ENCODE results near the gene FLNA. TPM values are rescaled to one million over a fixed set of nuclear protein-coding genes. Genes with fewer than 3 reads are reported as not detected.

FLNA gene
- total and polyA plus RNA-seq, 10 of the 15 experiments (the other 5 are each of a cell fraction or from before 2014, with no cell fraction given), result 5.1 to 643 (median 171) TPM

- TF ChIP-seq CUX1 (IDR thresholded peaks at IDR 0.05; ENCODE audit: insufficient replicate concordance, low read depth, low read length) (no peak), HDGF (IDR thresholded peaks at IDR 0.05) (peak; percentile 67; the same call in 1 of the 2 replicates), SRF (IDR thresholded peaks at IDR 0.05; ENCODE audit: low read depth in 2 of 2, low read length in 2 of 2) (no peak), LARP7 (IDR thresholded peaks at IDR 0.05) (no peak)
Observed at GRCh38 chrX:154411981-154412340, 37.5 kb upstream of the FLNA start (continued).

GRCh38 chrX:154409222-154409871 lies 34.9 kb upstream of the FLNA start, which contains the start of gene DNASE1L1:
TSS of gene DNASE1L1 (minus strand) at chrX:154409254. CDS start at chrX:154405568, 3,686 bp downstream.
- ATAC-seq (no peak), FAIRE-seq (no peak), DNase-seq (ENCODE audit: low read depth, low spot score) (no peak)
- in situ Hi-C loops (cut with MboI) (no loop called here), intact Hi-C loops (cut with micrococcal nuclease; ENCODE audit: unreplicated experiment) (no loop called here)
- Histone ChIP-seq H3K27me3 (replicated peaks in 1 of 2; ENCODE audit: control insufficient read depth in 2 of 2, insufficient read depth in 2 of 2, low read length in 1 of 2) (no peaks in the 10 kb centered on the region), H3K79me2 (ENCODE audit: control insufficient read depth, insufficient read depth, low read length) (peaks cover 7% of the 10 kb centered on the region), H3K9ac (ENCODE audit: control insufficient read depth, insufficient read depth, low read length) (no peak within 1 kb of the TSS), H3K9me3 (replicated peaks; ENCODE audit: control insufficient read depth, insufficient read depth, low read length) (no peaks in the 10 kb centered on the region; the same call in 2 of the 3 replicates), H3K4me2 (ENCODE audit: control insufficient read depth, insufficient read depth) (peak within 1 kb of the TSS; percentile 33; the same call in 1 of the 2 replicates), H2AFZ (ENCODE audit: control insufficient read depth, low read depth, low read length) (no peak within 1 kb of the TSS), H4K20me1 (ENCODE audit: control insufficient read depth, insufficient read depth) (no peaks in the 10 kb centered on the region), H3K4me3 (no peak within 1 kb of the TSS), H3K27ac (ENCODE audit: control insufficient read depth, insufficient read depth) (no peak within 1 kb of the TSS), H3K36me3 (ENCODE audit: control insufficient read depth in 2 of 2, insufficient read depth in 2 of 2, low read length in 1 of 2) (no peaks in the 10 kb centered on the region), H3K4me1 (ENCODE audit: control insufficient read depth, insufficient read depth, low read length) (no peaks in the 10 kb centered on the region)
- POLR2A ChIA-PET, result interaction anchor here (0.6 to 4.6 kb wide), 4 partner anchors 9 to 19 kb away, joined by 3 to 32 read pairs (median 12); partner anchors contain the start of genes ATP6AP1 and RPL10
- RAD21 ChIA-PET (ENCODE audit: unreplicated experiment), result no interaction called here
- no TSS peak for BruUV-seq (replicated peaks)
- 17% methylated on average over 24 of the region's 26 CpGs for WGBS (ENCODE audit: insufficient coverage, insufficient replicate concordance, low lambda C conversion rate, missing lambda C conversion rate)
- SMC1A ChIA-PET (ENCODE audit: uncharacterized antibody, unreplicated experiment), result no interaction called here
- CTCF ChIA-PET, result interaction anchor here (2.5 kb wide), 1 partner anchor 10 kb away, joined by 12 read pairs; the partner anchor contains the start of gene RPL10
- TF ChIP-seq MEF2B (IDR thresholded peaks at IDR 0.05; ENCODE audit: partially characterized antibody, poor library complexity, severe bottlenecking) (no peak), SRF (IDR thresholded peaks at IDR 0.05; ENCODE audit: low read depth in 2 of 2, low read length in 2 of 2) (no peak), MEF2A (IDR thresholded peaks at IDR 0.05; ENCODE audit: insufficient read depth, low read depth, low read length) (no peak), ESRRA (IDR thresholded peaks at IDR 0.05; ENCODE audit: low read length) (no peak), ZNF274 (IDR thresholded peaks at IDR 0.05; ENCODE audit: insufficient read depth, insufficient read length) (no peak), MYB (IDR thresholded peaks at IDR 0.05; ENCODE audit: borderline replicate concordance, low read depth, low read length) (no peak), IKZF1 (conservative IDR thresholded peaks at IDR 0.05) (no peak), NFIC (IDR thresholded peaks at IDR 0.05; ENCODE audit: low read depth, low read length) (no peak), MAX (IDR thresholded peaks at IDR 0.05; ENCODE audit: low read depth, low read length) (no peak), ZBTB4 (CRISPR knock-in tag; IDR thresholded peaks at IDR 0.05) (no peak), EED (IDR thresholded peaks at IDR 0.05; ENCODE audit: low read depth) (no peak)

Measured in GM12878 (cell line).